H1 (cell line): Measurements from ENCODE around the gene SLC6A20. TPM values are rescaled to one million over a fixed set of nuclear protein-coding genes. Genes with fewer than 3 reads are reported as not detected.

Source experiments
- CTCF ChIA-PET: fragments of 300-600 bp; sonication (Branson Sonifier 250); formaldehyde crosslinking; loops from one replicate; lab custom pipeline; 2021; ENCODE audit not compliant: partially characterized antibody; lab: Charles Lee
- POLR2A ChIA-PET: fragments of 300-600 bp; sonication (Branson Sonifier 250); formaldehyde crosslinking; loops from one replicate; lab custom pipeline; 2021; ENCODE audit warnings: inconsistent platforms; ENCODE audit not compliant: partially characterized antibody; lab: Charles Lee
- DNase-seq, 2 experiments: peaks; one replicate each; pipeline versions ENCODE4 v3.0.0 to v3.0.0-alpha.2; 2010 to 2022; ENCODE audit warnings: low spot score in 2 of 2, low read depth in 1 of 2, mixed read lengths in 1 of 2
- FAIRE-seq: peaks from 2 replicates; lab custom pipeline; 2011; peaks lifted over from hg19 to GRCh38; lab: Jason Lieb, UNC
- H2AFZ ChIP-seq: 2 replicates; pipeline ENCODE4 v1.8.1; 2012; ENCODE audit warnings: low read length, inconsistent platforms
- H2AK5ac ChIP-seq: 2 replicates; pipeline ENCODE4 v1.6.1; 2013; ENCODE audit warnings: low read depth, low read length
- H2BK120ac ChIP-seq: replicated peaks from 2 replicates; pipeline ENCODE3; 2013; ENCODE audit warnings: low read depth, low read length, inconsistent platforms
- H2BK12ac ChIP-seq: 2 replicates; pipeline ENCODE4 v1.6.1; 2013; ENCODE audit warnings: low read depth, low read length
- H2BK15ac ChIP-seq: 2 replicates; pipeline ENCODE4 v1.6.1; 2013; ENCODE audit warnings: low read length
- H2BK20ac ChIP-seq: 2 replicates; pipeline ENCODE4 v1.6.1; 2013; ENCODE audit warnings: low read length
- H2BK5ac ChIP-seq: 2 replicates; pipeline ENCODE4 v1.6.1; 2013; ENCODE audit warnings: low read depth, low read length
- H3K14ac ChIP-seq: 2 replicates; pipeline ENCODE4 v1.6.1; 2013; ENCODE audit warnings: inconsistent platforms; ENCODE audit not compliant: insufficient read length
- H3K18ac ChIP-seq: 2 replicates; pipeline ENCODE4 v1.6.1; 2013; ENCODE audit warnings: low read length; ENCODE audit errors: extremely low read depth
- H3K23ac ChIP-seq: 2 replicates; pipeline ENCODE4 v1.6.1; 2013; ENCODE audit warnings: inconsistent platforms; ENCODE audit not compliant: insufficient read length
- H3K23me2 ChIP-seq: 2 replicates; pipeline ENCODE4 v1.6.1; 2013; ENCODE audit warnings: low read depth, low read length
- H3K27ac ChIP-seq: 2 replicates; pipeline ENCODE4 v1.6.1; 2011; ENCODE audit warnings: low read depth, low read length, inconsistent platforms
- H3K27me3 ChIP-seq, 4 experiments: replicated peaks in 1 of 4; 1 replicate in 1 of 4; 2 replicates in 3 of 4; pipeline versions ENCODE4 v1.6.1 to v1.8.1; 2011 to 2013; ENCODE audit warnings: low read length in 3 of 4, mild to moderate bottlenecking in 3 of 4, inconsistent platforms in 2 of 4, mixed read lengths in 2 of 4, moderate library complexity in 1 of 4; ENCODE audit not compliant: control insufficient read depth in 3 of 4, insufficient read depth in 3 of 4; ENCODE audit errors: extremely low read depth in 1 of 4
- H3K36me3 ChIP-seq, 4 experiments: 2 replicates each; pipeline versions ENCODE4 v1.6.1 to v1.8.1; 2011 to 2013; ENCODE audit warnings: mild to moderate bottlenecking in 4 of 4, low read length in 3 of 4, moderate library complexity in 2 of 4, control low read depth in 1 of 4, inconsistent platforms in 1 of 4; ENCODE audit not compliant: insufficient read depth in 4 of 4, control insufficient read depth in 2 of 4
- H3K4ac ChIP-seq: replicated peaks from 2 replicates; pipeline ENCODE3; 2013; ENCODE audit warnings: low read length, low read depth, mixed read lengths, inconsistent platforms; ENCODE audit not compliant: insufficient read length
- H3K4me1 ChIP-seq, 4 experiments: replicated peaks in 1 of 4; 1 replicate in 1 of 4; 2 replicates in 3 of 4; pipeline versions ENCODE4 v1.6.1 to v1.8.1; 2011 to 2013; ENCODE audit warnings: low read length in 3 of 4, inconsistent platforms in 2 of 4, mixed read lengths in 1 of 4; ENCODE audit not compliant: insufficient read depth in 4 of 4, control insufficient read depth in 3 of 4
- H3K4me2 ChIP-seq, 2 experiments: 2 replicates each; pipeline versions ENCODE4 v1.6.1 to v1.8.1; 2011 to 2013; ENCODE audit warnings: low read depth in 2 of 2, low read length in 2 of 2, control low read depth in 1 of 2, inconsistent platforms in 1 of 2, mild to moderate bottlenecking in 1 of 2; ENCODE audit not compliant: insufficient read depth in 1 of 2
- H3K4me3 ChIP-seq, 4 experiments: fragments of 200-600, 300-600 bp in 1 of 4; sonication (generic), shearing (Covaris generic), sonication (Bioruptor Twin) in 1 of 4; 2 replicates each; pipeline versions ENCODE4 v1.5.1 to v1.8.1; 2011 to 2016; ENCODE audit warnings: low read length in 4 of 4, low read depth in 3 of 4, control low read depth in 2 of 4, inconsistent platforms in 2 of 4, mild to moderate bottlenecking in 2 of 4, mixed read lengths in 1 of 4, moderate library complexity in 1 of 4; ENCODE audit not compliant: insufficient read depth in 2 of 4; ENCODE audit errors: extremely low read depth in 1 of 4
- H3K56ac ChIP-seq: replicated peaks from 2 replicates; pipeline ENCODE3; 2013; ENCODE audit warnings: low read depth, mild to moderate bottlenecking, mixed read lengths, low read length, inconsistent platforms; ENCODE audit not compliant: insufficient read length
- H3K79me1 ChIP-seq: 2 replicates; pipeline ENCODE4 v1.6.1; 2013; ENCODE audit warnings: low read depth, low read length, control low read depth
- H3K79me2 ChIP-seq, 2 experiments: 2 replicates each; pipeline versions ENCODE4 v1.6.1 to v1.8.1; 2012 to 2013; ENCODE audit warnings: low read length in 2 of 2, mild to moderate bottlenecking in 2 of 2, inconsistent platforms in 1 of 2; ENCODE audit not compliant: insufficient read depth in 2 of 2, control insufficient read depth in 1 of 2
- H3K9ac ChIP-seq, 4 experiments: replicated peaks in 1 of 4; 1 replicate in 1 of 4; 2 replicates in 3 of 4; pipeline versions ENCODE4 v1.6.1 to v1.8.1; 2011 to 2013; ENCODE audit warnings: low read depth in 3 of 4, low read length in 3 of 4, control low read depth in 2 of 4, mild to moderate bottlenecking in 2 of 4, moderate library complexity in 2 of 4, inconsistent platforms in 1 of 4; ENCODE audit errors: extremely low read depth in 1 of 4
- H3K9me3 ChIP-seq, 2 experiments: 2 replicates each; pipeline versions ENCODE4 v1.6.1 to v1.8.1; 2012 to 2013; ENCODE audit warnings: mild to moderate bottlenecking in 2 of 2, moderate library complexity in 2 of 2, control low read depth in 1 of 2, inconsistent platforms in 1 of 2, low read depth in 1 of 2, low read length in 1 of 2, mixed read lengths in 1 of 2; ENCODE audit not compliant: insufficient read depth in 2 of 2
- H4K20me1 ChIP-seq, 2 experiments: replicated peaks in 1 of 2; 2 replicates each; pipeline versions ENCODE3 to v1.8.1; 2011 to 2013; ENCODE audit warnings: inconsistent platforms in 2 of 2, low read length in 2 of 2, mild to moderate bottlenecking in 1 of 2; ENCODE audit not compliant: insufficient read depth in 2 of 2, control insufficient read depth in 1 of 2
- H4K5ac ChIP-seq: 2 replicates; pipeline ENCODE4 v1.6.1; 2013; ENCODE audit warnings: low read length, low read depth, mixed read lengths, inconsistent platforms; ENCODE audit not compliant: insufficient read length
- H4K8ac ChIP-seq: 2 replicates; pipeline ENCODE4 v1.8.0; 2013; ENCODE audit warnings: mild to moderate bottlenecking, moderate library complexity, low read length, inconsistent platforms; ENCODE audit not compliant: insufficient read depth; ENCODE audit errors: extremely low read depth
- H4K91ac ChIP-seq: replicated peaks from 2 replicates; pipeline ENCODE3; 2013; ENCODE audit warnings: low read length, mixed read lengths, inconsistent platforms; ENCODE audit not compliant: insufficient read length
- CTBP2 ChIP-seq: IDR thresholded peaks from 2 replicates; pipeline ENCODE4 v1.7.0; 2011; ENCODE audit warnings: borderline replicate concordance, mild to moderate bottlenecking, moderate library complexity, mixed read lengths, low read length; ENCODE audit not compliant: insufficient read depth, insufficient read length
- GABPA ChIP-seq: IDR thresholded peaks from 2 replicates; pipeline ENCODE4 v1.6.1; 2011; ENCODE audit warnings: mild to moderate bottlenecking, low read length, moderate library complexity, borderline replicate concordance; ENCODE audit not compliant: insufficient read depth
- GTF2F1 ChIP-seq: IDR thresholded peaks from 2 replicates; pipeline ENCODE4 v1.6.1; 2012; ENCODE audit warnings: low read depth, low read length, improper control_type of control experiment, borderline replicate concordance
- JUN ChIP-seq: IDR thresholded peaks from 2 replicates; pipeline ENCODE4 v1.6.1; 2011; ENCODE audit warnings: low read depth, mild to moderate bottlenecking, improper control_type of control experiment, low read length
- JUND ChIP-seq: IDR thresholded peaks from 2 replicates; pipeline ENCODE4 v1.6.1; 2011; ENCODE audit warnings: mild to moderate bottlenecking, improper control_type of control experiment, low read length
- KDM1A ChIP-seq: fragments of 200-600, 300-600 bp; sonication (generic); IDR thresholded peaks from 2 replicates; pipeline ENCODE4 v1.7.1; 2016; ENCODE audit warnings: mild to moderate bottlenecking, low read length, borderline replicate concordance
- KDM4A ChIP-seq: IDR thresholded peaks from one replicate; pipeline ENCODE4 v1.7.1; 2012; ENCODE audit warnings: low read depth, mild to moderate bottlenecking, moderate library complexity, low read length, inconsistent platforms; ENCODE audit not compliant: severe bottlenecking
- RBBP5 ChIP-seq: IDR thresholded peaks from 2 replicates; pipeline ENCODE4 v1.7.1; 2012; ENCODE audit warnings: low read depth, mild to moderate bottlenecking, inconsistent platforms, low read length, moderate library complexity, borderline replicate concordance
- RFX5 ChIP-seq: IDR thresholded peaks from 2 replicates; pipeline ENCODE4 v1.6.1; 2011; ENCODE audit warnings: low read depth, low read length, improper control_type of control experiment, borderline replicate concordance
- RXRA ChIP-seq: IDR thresholded peaks from 2 replicates; pipeline ENCODE4 v1.6.1; 2011; ENCODE audit warnings: low read depth, mild to moderate bottlenecking, low read length, moderate library complexity; ENCODE audit not compliant: insufficient read depth
- YY1 ChIP-seq: IDR thresholded peaks from 2 replicates; pipeline ENCODE4 v1.6.1; 2011; ENCODE audit warnings: low read depth, mild to moderate bottlenecking, low read length
- WGBS, 2 experiments: shearing (Covaris generic) in 1 of 2; methylation state at CpG; one replicate each; pipeline versions ENCODE4 v1.1.6 to v1.1.7; 2013 to 2015; ENCODE audit warnings: low lambda C conversion rate in 2 of 2, mixed read lengths in 2 of 2, inconsistent platforms in 1 of 2, low coverage in 1 of 2, missing lambda C conversion rate in 1 of 2; ENCODE audit not compliant: insufficient replicate concordance in 2 of 2, insufficient coverage in 1 of 2, insufficient read length in 1 of 2; ENCODE audit errors: extremely low coverage in 1 of 2, missing lambda C conversion rate in 1 of 2; 5-methylcytosine and 5-hydroxymethylcytosine counted together
- polyA plus RNA-seq, 7 experiments: library from polyadenylated mRNA; depleted of rRNA in 3 of 7; stranded (reverse) in 5 of 7; unstranded in 2 of 7; fragments of >200 nt in 5 of 7; fragments of 200-250 nt in 2 of 7; gene quantifications; 1 replicate in 5 of 7; 2 replicates in 1 of 7; 4 replicates in 1 of 7; pipeline versions ENCODE4 v1.2.1 to v1.2.3, GENCODE V29; 2011 to 2013; ENCODE audit warnings: missing spikeins in 2 of 7, mixed read lengths in 2 of 7
- total RNA-seq: library from RNA; stranded (reverse); fragmentation: NEBNext Ultra II Directional; extraction: Animal tissue kit (Norgen Biotek cat#: 25700); gene quantifications from 2 replicates; pipeline ENCODE4 v1.2.1, GENCODE V29; 2021

Gene SLC6A20
- total and polyA plus RNA-seq, 2 of the 8 experiments (the other 6 are each of a cell fraction or from before 2014, with no cell fraction given): 0.05 TPM; not detected in 1

DNA sequence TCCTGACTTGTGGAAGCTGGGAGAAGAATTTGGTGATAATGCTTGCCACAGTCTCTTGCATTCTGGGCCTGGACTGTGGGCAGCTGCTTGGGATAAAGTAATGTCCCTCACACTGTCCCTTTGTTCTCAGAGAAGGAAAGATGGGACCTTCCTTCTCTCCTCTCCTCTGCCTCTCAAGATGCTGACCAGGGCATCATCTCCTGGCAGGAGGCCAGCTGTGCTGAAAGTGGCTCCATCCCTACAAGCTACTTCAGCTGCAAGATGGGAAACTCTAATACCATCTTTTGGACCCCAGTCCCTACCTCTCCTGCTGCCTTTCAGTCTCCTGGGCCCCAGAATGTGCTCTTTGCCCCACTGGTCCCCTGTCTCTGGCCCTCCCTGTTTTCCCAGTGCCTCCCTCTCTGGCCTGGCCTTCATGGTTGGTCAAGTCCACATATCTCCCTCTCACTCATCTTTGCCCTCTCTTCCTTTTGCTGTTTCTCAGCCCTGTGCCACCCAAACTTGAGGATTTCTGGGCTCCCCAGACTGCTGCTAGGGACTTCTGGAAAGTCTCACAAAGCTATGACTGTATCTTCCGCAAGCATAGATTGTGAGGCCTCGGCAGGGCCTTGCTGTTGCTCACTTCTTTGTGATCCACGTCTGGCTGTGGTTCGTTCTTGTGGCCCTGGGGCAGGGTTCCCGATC, 7.1 kb upstream of the SLC6A20 start:
- Histone ChIP-seq H3K4me3 (no peak overlapping the region), H3K9ac (no peak overlapping the region)
- CTCF ChIA-PET: no interaction called here

More for the DNA sequence above, 7.1 kb upstream of the SLC6A20 start:
- Histone ChIP-seq H3K4me1 (no peaks in the 10 kb centered on the region; a peak in 1 of 7 replicates), H2BK120ac (no peak overlapping the region), H4K8ac (no peak overlapping the region), H2AK5ac (no peak overlapping the region), H3K27ac (no peak overlapping the region), H3K36me3 (no peaks in the 10 kb centered on the region), H2BK20ac (no peak overlapping the region), H3K79me2 (no peaks in the 10 kb centered on the region), H3K27me3 (0 out of 7 replicates have a peak, but pooled peaks cover 0 to under 1% (median 0%) of the 10 kb centered on the region in 4 experiments), H3K79me1 (no peaks in the 10 kb centered on the region), H2BK5ac (no peak overlapping the region; the same call in 1 of the 2 replicates), H4K20me1 (no peaks in the 10 kb centered on the region), H2BK12ac (no peak overlapping the region), H3K9me3 (no peaks in the 10 kb centered on the region), H4K5ac (no peak overlapping the region), H3K14ac (no peak overlapping the region), H3K18ac (no peak overlapping the region), H2AFZ (no peak overlapping the region), H3K4me2 (no peak overlapping the region), H3K23ac (no peak overlapping the region), H3K4ac (no peak overlapping the region), H3K56ac (no peak overlapping the region), H2BK15ac (no peak overlapping the region), H4K91ac (no peak overlapping the region), H3K23me2 (no peaks in the 10 kb centered on the region)
- POLR2A ChIA-PET: no interaction called here
- FAIRE-seq (no peak), DNase-seq (no peak)
- WGBS, 2 experiments: 86% methylated on average over 5 of the region's 5 CpGs; no CpG with 5 or more reads in 1 of the 2 experiments
- TF ChIP-seq RFX5: no peak
- no peak for TF ChIP-seq GTF2F1
- TF ChIP-seq GABPA: no peak
- no peak for TF ChIP-seq KDM1A
- TF ChIP-seq CTBP2: no peak
- no peak for TF ChIP-seq YY1
- TF ChIP-seq RBBP5: no peak
- no peak for TF ChIP-seq KDM4A
- no peak for TF ChIP-seq JUN
- no peak for TF ChIP-seq JUND
- TF ChIP-seq RXRA: no peak
